ENCODE results near the gene ARAP2.

DNA sequence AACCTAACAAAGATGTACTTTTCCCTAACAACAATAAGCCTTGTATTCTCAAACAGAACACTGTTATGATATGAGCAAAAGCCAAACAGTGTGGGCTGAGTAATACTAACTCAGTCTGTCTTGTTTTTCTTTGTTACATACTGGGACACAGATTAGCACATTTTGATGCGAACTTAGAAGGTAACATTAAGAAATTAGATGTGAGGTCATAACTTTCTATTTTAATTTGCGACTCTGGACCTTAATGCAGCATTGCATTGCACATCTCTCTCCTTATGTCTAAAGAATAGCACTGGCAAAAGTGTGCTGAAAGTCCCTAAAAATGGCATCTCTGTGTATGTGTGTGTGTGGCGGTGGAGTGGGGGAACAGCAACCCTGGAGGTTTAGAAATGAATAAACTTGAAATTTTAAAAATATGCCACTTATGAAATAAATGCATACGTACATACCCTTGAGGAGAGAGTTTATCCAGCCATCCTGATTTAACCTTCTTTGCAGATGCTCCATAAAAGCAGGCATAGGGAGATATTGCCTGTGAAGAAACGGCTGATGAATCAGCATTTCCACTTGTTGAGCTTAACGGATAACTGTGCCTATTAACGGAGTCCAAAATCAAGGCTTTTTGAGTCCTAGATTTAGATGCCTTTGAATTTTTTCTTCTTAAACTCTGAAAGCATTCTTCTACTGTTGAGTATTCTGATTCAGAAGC lies 34.2 kb downstream of the ARAP2 start:
- TF ChIP-seq, protein P1, sequence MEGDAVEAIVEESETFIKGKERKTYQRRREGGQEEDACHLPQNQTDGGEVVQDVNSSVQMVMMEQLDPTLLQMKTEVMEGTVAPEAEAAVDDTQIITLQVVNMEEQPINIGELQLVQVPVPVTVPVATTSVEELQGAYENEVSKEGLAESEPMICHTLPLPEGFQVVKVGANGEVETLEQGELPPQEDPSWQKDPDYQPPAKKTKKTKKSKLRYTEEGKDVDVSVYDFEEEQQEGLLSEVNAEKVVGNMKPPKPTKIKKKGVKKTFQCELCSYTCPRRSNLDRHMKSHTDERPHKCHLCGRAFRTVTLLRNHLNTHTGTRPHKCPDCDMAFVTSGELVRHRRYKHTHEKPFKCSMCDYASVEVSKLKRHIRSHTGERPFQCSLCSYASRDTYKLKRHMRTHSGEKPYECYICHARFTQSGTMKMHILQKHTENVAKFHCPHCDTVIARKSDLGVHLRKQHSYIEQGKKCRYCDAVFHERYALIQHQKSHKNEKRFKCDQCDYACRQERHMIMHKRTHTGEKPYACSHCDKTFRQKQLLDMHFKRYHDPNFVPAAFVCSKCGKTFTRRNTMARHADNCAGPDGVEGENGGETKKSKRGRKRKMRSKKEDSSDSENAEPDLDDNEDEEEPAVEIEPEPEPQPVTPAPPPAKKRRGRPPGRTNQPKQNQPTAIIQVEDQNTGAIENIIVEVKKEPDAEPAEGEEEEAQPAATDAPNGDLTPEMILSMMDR (IDR thresholded peaks at IDR 0.05; ENCODE audit: poor library complexity), result no peak
- no peak for TF ChIP-seq EZH2 (IDR thresholded peaks at IDR 0.05; ENCODE audit: borderline replicate concordance)
